HK-2 (cell line): ENCODE measurements around the gene ICAM3.
A peak's percentile ranks its signal among the peaks of the same experiment; 100 is the strongest.

Experiments
- DNase-seq: peaks from one replicate; pipeline ENCODE4 v3.0.0-alpha.2; 2018; ENCODE audit not compliant: unreplicated experiment

The ICAM3 gene

DNA sequence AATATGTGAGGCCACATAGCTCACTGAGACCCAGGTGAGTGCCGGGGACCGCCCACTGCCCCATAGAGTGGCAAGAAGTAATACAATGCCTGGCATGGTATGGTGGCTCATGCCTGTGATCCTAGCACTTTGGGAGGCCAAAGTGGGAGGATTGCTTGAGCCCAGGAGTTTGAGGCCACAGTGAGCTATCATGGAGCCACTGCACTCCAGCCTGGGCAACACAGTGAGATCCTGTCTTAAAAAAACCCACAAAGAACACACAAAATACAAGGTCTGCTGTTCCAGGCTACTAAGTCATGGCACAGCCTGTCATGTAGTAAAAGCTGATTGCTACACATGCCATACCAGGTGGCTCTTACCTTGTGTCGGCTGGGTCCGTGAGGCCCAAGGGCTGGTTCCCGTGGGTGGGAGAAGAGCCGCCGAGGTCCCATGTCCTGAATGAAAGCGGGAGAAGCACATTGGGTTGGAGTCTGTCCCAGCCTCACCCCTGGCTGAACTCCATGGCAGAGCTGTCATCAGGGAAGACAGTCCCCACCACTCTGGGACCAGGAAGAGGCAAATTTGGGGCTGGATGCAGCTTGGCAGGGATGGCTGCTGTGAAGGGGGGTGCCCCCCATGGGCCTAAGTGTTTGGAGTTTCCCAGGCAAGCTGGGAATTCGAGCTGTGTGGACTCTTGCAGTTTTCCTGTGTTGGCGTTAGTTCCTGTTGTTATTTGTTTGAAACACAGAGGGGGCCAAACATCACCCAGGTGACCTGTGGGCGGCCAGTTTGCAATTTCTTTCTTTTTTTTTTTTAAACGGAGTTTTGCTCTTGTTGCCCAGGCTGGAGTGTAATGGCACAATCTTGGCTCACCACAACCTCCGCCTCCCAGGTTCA is 20.4 kb downstream of the ICAM3 start:
- no peak for DNase-seq

DNA sequence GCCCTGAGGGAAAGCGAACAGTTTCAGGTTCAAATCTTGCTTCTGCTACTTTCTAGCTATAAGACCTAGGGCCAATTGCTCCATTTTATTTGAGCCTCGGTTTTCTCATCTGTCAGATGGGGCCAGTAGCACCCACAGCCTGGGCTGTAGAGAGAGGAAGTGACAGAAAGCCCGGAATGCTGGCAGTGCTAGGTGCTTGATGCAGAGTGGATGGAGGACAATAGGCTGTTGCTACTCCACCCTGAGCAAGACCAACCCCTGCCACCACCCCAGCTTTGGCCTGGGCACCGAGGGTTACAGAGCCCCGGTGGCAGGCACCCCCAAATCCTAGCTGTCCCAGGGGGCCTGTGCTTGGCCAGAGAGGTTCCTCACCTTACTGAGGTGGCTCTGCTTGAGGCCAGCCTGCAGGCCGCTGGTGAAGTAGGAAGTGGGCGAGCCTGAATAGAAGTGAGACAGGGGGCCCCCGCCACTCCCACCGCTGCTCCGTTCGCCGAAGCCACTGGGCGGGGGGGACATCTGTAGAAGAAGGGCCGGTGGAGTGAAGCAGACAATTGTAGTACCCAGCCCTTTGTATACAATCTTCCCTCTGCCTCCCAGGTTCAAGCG is 21.5 kb downstream of the ICAM3 start:
- DNase-seq = no peak

DNA sequence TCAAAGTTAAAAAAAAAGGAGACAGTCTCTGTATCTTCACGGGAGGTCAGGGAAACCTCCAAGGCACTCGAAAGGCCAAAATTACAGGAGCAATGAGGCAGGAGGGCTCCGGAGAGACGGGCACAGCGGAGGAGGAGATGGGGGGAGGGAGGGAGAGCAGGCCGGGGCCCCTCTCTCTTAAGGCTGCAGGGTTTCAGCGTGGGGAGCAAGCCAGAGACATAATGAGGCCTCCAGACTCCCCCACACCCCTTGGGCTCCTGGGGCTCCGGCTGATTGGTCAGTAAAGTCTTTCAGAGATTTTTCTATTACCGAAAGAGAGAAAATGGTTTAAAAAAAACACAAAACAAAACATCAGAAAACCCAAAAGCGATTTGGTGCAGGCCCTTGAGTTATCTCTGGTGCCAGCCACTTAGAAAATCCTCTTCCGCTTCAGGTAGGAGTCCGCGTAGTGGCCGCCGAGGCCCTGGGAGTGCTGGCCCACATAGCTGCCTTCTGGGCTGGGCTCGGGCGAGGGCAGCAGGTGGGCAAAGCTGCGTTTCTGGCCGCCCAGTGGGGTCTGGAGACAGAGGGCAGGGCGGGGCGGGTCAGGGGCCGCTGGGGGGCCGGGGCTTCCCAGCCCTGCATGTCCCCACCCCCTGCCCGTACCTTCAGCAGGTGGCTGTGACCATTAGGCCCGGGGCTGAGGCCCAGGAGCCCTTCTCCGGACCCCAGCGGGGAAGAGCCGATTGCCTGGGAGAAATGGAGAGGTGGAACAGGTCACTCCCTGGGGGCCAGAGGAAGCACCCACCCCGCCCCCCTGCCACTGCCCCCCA is 22.2 kb downstream of the ICAM3 start:
- no peak for DNase-seq

DNA sequence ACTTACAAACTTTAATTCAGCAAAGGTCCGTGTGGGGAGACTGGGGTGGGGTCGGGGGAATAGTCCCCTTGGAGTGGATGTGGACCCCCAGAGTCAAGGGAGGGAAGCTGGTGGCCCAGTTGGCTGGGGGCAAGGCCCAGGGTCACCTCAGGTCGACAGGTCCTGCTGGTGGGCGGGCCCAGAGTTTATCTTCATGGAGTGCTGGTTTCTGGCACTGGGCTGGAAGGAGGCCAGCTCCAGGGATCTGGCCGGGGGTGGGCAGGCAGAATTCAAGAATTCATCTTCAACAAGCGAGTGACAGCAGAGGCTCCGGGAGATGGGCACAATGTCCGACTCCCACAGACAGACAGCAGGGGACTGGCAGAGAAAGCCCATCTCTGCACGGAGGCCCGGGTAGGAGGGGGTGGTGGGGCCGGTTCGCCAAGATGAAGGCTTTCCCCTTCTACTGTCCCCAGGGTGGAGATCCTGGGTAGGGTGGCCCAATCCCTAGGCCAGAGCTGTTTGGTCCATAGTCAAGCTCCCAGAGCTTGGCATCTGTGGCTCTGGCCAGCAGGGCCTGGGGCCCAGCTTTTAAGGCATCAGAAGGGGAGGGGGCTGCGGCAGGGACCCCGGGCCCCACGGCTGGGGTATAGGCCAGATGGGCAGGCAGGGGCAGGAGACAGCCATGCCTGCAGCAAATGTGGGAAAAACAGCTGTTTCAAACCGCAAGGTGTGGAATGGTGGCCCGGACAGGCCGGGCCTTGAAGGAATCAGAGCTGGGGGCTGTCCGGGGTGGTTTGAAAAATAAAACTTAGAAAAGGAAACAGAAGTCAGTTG is 23.0 kb downstream of the ICAM3 start:
- DNase-seq = no peak

DNA sequence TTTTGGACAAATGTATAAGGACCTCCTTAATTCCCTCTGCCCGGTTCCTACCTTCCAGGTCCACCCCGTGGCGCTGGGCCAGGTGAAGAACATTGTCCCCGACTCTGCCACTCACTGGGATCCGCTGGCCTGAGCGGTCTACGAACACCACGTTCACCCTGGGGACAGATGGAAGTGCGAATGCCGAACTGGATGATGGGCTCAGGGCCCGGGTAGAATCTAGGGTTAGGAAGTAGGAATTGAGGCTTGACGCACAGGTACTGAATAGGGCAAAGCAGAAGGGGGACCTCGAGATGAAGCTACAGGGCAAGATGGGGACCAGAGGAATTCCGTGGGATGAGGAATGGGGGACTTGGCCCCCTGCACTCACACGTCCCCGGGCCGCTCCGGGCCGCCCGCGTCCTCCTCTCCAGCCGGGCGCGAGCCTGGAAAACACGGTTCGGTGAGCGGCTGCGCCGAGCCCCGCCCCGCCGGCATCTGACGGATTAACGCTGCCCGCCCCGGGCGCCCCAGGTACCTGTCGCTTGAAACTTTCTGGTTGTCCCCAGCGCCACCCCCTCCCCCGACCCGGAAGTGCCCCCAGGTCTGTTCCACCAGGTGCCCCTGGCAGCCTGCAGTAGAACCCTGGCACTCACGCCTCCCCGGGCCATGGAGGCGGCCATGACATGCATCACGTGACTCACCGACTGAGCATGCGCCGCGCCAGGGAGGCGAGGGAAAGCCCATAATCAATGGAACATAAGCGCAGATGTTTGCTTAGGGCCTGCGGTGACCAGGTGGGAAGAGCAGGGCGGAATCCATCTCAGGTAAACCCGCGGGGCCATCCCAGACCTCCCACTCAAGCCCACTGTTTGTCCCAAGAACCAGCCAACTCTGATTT is 23.8 kb downstream of the ICAM3 start, which contains the start of gene FDX2:
TSS of gene FDX2 (minus strand) at position 681 of the 880 bp plus-strand sequence. CDS start at position 662, 19 bp downstream.
- DNase-seq = peak; percentile 91

DNA sequence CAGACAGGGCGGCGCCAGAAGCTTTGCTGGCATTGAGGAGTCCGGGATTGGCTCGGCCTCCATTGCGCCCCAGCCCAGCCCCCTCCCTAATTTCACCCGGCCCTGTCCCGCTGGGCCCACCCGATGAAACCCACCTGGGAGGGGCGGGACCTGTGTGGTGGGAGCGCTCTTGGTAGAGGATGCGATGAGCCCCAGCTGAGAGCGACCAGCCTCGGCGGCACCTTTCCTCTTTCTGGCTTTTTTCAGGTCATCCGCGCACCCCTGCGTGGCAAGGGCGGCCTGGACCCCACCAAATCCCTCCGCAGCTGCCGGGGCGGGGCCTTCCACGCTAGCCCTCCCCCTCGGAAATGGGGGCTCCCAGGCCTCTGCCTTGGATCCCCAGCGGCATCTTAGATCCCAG is 30.0 kb downstream of the ICAM3 start, which contains the start of gene ZGLP1:
TSS of gene ZGLP1 (minus strand) at position 393 of the 400 bp plus-strand sequence.
- DNase-seq = no peak

DNA sequence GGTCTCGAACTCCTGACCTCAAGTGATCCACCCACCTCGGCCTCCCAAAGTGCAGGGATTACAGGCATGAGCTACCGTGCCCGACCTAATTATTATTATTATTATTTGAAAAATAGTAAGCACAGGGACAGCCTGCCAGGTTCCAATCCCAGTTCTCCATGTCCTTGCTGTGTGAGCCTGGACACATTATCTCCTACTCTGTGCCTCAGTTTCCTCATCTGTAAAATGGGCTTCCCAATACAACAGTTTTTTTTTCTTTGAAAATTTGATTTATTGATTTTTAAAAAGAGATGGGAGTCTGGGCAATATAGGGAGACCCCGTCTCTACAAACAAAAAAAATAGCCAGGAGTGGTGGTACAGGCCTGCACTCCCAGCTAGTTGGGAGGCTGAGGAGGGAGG is 33.1 kb downstream of the ICAM3 start:
- no peak for DNase-seq

DNA sequence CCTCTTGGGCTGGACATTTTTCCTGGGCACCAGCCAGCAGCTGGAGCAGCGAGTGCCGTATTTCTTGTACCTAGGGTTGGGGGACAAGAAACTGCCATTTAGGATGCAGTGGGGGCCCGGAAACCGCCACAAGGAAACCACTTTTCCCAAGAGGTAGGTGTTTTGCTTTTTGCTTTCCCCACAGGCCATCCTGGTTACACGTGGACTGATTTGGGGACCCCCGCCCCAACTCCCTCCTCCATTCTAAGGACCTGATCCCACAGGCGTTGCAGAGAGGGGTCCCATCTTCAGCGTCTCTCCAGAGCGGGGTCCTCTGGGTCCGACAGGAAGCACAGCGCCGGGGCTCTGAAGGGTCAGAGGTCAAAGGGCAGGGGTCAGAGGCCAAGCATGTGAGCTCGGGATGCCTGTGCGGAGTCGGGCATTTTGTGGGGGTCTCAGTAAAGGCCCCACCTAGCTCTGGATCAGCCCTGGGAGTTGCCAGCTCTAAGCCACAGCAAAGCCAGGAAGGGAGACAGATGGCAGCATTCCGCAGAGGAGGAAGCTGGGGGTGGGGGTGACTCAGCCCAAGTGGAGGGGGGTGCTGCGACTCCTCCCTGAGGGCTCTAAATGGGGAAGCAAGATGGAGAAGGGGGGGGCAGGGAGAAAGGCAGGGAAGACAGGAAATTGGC is 34.2 kb downstream of the ICAM3 start:
- DNase-seq = no peak

DNA sequence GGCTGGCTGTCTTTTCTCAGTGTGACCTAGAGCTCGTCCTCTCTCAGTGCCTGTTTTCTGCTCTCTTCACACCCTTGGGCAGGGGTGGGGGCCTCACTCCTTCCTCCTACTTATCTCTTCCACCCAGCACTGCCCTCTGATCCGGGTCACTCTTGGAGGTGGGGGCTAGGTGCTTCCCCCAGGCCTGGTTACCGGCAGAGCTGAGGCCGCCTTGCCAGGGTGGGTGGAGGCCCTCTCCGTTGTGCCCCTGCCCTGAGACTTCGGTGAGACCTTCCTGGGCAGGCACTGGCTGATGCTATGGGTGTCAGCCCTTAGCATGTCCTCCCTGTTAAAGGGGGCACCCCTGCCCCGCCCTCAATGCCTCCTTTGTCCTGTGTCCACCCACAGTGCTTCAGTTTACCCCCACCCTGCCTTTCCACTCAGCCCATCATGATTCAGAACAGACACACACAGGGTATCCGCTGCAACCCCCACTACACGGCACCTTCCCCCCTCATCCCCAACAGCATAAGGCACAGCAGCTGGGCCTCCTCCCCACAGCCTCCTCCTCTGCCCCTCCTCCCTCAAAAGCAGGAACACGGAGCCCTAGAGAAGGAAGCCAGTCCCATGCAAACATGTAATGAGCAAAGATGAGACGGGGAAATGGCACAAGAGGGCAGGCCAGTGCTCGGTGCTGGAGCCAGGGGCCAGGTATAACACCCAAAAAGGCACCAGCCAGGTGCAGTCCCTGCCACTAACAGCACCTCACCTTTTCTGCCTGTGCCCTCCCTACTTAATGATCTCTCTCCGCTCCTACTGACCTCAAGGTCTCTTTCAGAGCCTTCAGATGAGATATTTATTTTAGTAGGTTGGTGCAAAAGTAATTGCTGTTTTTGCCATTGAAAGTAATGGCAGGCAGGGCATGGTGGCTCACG is 39.6 kb downstream of the ICAM3 start:
- DNase-seq = no peak

DNA sequence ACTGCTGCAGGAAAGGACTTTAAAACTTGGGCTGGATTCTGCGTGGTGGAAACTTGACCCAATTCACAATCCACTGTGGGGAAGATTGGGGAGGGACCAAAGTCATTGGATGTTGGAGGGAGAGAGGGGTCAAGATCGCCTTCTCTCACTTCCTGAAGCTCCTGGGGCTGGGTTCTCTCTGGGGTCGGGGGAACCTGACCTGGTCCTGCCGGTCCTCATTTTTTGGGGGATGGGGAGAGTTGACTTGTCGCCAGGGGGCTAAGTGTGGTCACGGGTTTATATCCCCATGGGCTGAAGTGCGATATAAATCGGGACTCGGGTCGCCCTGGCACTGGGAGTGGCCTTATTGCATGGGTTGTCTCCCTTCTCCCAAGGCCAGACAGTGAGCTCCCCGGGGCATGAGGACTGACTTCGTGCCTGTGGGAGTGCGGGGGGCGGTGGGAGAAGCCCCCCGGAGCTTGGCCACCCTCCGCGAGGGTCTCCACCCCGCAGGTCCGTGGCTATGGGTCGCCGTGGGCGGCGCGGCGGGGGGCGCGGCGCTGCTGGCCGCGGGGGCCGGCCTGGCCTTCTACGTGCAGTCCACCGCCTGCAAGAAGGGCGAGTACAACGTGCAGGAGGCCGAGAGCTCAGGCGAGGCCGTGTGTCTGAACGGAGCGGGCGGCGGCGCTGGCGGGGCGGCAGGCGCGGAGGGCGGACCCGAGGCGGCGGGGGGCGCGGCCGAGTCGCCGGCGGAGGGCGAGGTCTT is 43.4 kb downstream of the ICAM3 start:
- no peak for DNase-seq

DNA sequence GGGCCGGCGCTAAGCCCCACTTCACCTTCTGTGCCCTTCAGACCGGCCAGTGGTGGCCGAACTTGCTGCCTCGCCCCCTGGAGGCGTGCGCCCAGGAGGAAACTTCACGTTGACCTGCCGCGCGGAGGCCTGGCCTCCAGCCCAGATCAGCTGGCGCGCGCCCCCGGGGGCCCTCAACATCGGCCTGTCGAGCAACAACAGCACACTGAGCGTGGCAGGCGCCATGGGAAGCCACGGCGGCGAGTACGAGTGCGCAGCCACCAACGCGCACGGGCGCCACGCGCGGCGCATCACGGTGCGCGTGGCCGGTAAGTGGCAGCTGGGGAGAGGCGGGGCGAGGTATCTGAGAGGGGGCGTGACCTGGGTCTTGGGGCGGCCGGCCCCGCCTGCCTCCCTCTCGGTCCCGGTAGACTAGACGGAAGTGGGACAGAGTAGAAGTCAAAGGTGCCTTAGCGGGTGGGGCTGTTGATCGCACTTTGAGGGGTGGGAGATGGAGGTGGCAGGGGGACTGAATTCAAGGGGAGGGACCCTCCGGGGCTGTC is 44.0 kb downstream of the ICAM3 start:
- no peak for DNase-seq

DNA sequence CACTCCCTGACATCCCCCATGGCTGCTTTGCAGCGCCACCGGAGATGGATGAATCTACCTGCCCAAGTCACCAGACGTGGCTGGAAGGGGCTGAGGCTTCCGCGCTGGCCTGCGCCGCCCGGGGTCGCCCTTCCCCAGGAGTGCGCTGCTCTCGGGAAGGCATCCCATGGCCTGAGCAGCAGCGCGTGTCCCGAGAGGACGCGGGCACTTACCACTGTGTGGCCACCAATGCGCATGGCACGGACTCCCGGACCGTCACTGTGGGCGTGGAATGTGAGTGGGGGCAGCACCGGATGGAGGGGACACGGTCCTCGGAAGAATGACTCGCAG is 45.1 kb downstream of the ICAM3 start:
- DNase-seq = no peak

DNA sequence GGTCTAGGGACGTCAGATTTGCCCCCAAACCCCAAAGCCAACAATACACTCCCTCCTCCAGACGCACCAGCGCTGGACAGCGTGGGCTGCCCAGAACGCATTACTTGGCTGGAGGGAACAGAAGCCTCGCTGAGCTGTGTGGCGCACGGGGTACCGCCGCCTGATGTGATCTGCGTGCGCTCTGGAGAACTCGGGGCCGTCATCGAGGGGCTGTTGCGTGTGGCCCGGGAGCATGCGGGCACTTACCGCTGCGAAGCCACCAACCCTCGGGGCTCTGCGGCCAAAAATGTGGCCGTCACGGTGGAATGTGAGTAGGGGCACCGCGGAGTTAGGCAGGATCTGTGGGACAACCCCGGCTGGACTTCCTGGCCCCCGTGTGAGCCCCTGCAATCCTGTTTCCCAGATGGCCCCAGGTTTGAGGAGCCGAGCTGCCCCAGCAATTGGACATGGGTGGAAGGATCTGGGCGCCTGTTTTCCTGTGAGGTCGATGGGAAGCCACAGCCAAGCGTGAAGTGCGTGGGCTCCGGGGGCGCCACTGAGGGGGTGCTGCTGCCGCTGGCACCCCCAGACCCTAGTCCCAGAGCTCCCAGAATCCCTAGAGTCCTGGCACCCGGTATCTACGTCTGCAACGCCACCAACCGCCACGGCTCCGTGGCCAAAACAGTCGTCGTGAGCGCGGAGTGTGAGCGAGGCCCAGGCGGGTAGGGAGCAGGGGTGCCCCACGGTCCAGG is 45.6 kb downstream of the ICAM3 start:
- DNase-seq = no peak

DNA sequence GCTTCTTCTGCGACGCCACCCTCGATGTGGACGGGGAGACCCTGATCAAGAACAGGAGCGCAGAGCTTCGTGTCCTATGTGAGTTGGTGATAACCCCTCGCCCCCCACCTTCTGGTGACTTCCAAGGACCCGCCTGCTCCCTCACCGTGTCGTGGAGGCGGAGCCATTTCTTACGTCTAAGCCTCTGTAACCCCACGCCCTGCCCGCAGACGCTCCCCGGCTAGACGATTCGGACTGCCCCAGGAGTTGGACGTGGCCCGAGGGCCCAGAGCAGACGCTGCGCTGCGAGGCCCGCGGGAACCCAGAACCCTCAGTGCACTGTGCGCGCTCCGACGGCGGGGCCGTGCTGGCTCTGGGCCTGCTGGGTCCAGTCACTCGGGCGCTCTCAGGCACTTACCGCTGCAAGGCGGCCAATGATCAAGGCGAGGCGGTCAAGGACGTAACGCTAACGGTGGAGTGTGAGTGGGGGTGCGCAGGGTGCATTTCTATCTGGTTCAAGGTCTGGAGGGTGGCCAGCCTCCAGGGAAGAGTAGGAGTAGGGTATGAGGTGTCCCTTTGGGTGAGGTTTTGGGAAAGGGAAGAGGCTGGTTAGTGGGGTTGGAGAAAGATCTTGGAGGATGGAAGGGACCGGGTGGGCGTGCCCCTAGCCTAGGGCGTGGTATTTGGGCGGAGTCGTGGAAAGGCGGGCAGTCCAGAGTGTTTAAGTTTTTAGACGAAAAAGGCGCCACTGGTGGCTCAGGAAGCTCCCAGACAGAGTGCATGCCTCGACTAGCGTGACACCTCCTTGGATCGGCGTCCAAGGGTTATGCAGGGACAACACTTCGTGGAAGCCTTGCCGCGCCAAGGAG is 46.4 kb downstream of the ICAM3 start:
- DNase-seq = no peak

DNA sequence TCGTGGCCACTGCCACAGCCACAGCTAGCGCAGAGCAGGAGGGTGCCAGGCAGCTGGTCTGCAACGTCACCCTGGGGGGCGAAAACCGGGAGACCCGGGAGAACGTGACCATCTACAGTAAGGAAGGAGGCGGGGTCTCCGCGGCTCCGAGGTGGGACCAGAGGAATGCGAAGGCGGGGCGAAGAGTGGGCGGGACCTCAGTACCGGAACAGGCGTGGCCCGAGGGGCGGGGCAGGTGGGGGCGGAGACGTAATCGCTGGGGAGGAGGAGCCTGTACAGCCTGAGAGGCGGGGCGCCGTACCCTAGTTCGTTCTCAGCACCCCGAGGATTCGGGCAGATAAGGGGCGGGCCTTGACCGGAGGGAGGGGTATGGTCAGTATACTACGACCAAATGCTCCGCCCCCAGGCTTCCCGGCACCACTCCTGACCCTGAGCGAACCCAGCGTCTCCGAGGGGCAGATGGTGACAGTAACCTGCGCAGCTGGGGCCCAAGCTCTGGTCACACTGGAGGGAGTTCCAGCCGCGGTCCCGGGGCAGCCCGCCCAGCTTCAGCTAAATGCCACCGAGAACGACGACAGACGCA is 47.1 kb downstream of the ICAM3 start:
- DNase-seq = no peak
